HG02870 (cell line): Measurements from ENCODE around the gene ART1.

Source experiments
- ATAC-seq: cut with Tn5 transposase; IDR thresholded peaks from one replicate; pipeline ENCODE4 v1.9.1; 2021; ENCODE audit warnings: mild to moderate bottlenecking, moderate library complexity; ENCODE audit not compliant: unreplicated experiment

Gene ART1

DNA sequence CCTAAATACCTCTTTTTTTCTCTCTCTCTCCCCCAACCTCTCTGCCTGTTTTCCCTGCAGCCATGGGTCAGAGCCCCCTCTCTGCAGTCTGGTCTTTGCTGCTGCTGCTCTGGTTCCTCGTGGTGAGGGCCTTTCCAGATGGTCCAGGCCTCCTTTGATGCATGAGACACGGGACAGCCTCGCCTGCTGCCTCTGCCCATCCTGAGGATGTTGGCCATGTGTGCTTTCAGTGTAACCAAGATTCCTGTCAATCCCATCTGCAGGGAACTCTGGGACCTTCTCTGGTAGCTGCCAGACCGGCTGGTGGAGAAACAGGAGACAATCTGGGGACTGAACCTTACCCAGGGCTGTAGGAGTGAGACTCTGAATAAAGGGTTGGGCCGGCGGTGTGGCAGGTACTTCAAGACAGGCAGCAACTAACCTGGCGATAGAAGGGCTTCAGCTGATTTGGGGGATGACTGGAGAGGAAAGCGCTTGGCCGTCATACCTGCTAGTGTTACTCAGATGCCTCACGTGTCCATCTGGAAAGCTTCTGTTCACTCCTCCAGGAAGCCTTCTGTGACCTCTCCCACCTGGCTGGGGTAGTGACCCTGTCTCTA is 19.2 kb downstream of the ART1 start:
- ATAC-seq = no peak

- no peak for ATAC-seq
Measured at GRCh38 chr11:3665336-3666022, 20.6 kb downstream of the ART1 start.

GRCh38 chr11:3666023-3666530 is 21.1 kb downstream of the ART1 start:
- no peak for ATAC-seq

DNA sequence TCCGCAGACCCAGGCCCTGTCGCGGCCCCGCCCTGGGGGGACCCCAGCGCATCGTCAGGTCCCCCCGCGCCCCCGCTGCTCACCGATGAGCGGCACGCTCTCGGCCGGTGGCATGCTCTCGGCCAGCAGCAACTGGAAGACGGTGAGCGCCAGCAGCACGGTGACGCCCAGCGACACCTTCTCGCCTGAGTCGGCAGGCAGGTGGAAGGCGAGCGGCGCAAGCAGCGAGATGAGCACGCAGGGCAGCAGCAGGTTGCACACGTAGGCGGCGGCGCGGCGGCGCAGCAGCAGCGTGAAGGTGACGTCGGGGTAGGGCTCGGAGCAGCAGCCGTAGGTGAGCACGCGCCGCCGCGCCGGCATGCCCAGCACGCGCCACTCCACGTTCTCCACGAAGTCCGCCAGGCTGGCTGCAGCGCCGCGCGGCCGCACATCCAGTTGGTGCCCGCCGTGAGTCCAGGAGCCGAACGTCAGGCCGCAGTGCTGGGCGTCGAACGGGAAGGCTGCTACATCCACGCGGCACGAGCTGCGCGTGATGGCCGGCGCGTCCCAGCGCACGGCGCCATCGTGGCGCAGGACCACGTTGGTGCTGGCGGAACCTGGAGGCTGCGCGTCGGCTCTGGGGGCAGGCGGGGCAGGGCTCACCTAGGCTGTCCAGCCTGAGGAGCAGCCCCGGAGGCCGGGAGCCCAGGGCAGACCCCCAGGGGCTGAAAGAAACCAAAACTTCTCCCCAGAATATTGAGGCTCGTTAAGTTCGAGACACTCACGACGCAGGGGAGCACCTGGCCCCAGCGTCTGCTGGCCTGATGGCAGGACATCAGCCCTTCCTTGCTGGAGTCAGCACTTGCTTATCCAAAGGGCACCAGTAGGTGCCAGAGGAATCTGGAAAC is 22.5 kb downstream of the ART1 start:
- no peak for ATAC-seq

GRCh38 chr11:3669128-3669527 is 24.2 kb downstream of the ART1 start:
- ATAC-seq = no peak

DNA sequence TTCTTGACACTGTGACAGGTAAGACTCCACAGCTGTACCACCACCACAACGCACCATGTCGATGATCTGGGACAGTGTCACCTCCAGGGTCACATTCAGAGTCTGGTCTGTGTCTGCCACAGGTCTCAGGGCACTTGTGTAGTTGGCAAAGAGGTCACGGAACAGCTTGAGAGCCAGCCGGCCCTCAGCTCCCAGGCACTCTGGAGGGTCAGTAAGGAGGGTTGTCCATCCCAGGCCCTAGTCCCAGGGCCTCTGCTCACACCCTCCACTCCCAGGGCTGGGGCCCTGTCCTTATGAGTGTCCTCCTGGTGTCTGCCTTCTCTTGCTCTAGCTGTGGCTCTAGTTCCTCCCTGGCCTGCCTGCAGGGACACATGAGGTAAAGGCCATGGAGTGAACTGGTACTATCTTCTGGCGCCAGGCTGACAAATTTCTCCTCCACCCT is 24.8 kb downstream of the ART1 start:
- ATAC-seq = no peak

DNA sequence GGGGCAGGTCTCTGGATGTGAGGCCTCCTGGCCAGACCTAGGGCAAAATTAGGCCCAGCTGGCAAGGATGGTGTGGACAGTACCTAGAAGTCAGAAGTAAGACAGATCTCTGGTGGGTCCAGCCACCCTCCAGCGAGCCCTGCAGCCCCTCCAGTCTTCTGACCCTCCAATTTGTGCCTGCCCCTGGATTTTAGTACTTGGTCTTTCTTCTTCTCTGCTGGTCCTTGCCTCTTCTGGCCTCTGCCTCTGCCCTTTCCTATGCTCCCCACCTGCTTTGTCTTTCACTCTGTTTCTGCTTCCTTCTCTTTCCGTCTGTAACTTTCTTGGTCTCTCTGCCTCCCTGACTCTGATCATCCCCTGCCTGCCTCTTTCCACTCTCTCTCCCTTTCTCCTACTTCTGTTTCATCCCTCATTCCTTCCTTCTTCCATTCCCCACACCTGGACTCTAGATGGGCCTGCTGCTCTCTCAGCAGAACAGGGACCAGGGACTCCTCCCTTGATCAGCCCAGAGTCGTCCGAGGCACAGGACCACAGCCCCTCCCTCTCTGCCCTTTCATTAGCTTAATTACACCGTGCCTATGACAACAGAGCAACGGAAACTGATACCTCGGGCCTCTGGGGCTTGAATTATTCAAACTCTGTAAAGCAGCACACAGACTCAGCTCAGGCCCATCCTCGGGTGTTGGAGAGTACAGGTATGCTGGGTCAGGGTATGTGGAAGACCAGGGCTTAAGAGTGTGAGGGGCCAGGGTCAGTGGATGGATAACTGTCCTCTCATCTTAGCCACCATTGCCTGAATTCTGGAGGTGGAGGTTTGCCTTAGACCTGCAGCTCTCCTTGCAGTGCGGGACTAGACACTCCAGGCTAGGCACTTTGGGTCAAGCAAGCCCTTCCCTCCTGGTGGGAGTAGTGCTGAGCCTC is 26.7 kb downstream of the ART1 start, which contains the start of gene CHRNA10:
Gene CHRNA10, minus strand, starts transcription at position 51 of the 921 bp plus-strand sequence. CDS start 72 bp downstream, outside the sequence.
- ATAC-seq = no peak

DNA sequence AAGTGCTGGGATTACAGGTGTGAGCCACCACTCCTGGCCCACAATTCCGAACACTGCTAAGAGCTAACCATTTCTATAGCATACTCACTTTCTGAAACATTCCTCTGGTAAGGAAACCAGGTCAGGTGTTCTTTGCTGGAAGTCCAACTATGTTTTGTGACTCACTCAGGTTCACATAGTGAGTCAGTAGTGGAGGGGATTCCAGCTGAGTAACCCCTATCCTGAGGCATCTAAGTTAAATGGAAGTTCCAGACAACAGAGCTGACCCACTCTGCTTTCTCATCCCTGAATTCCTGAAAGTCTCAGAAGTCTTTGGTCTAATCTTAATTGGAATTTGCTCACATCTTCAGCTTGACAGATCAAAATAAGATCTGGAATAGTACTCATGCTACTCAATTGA is 29.3 kb downstream of the ART1 start:
- no peak for ATAC-seq

DNA sequence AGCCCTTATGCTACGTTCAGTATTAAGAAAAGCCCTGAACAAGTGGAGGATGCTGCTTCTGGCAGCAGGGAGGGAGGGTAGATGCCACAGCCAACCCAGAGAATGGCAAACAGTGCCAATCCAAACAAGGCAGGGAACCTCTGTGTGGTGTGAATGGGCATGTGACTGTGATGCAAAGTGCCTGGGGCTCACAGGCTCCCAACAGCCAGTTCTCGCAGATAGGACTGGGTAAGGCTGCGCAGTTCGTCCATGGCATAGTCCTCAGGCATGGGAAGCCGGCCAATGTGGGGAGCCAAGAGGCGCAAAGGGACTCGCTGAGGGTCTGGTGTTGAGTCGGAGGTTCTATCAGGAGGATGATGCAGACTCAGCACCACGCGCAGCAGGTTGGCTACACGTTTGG is 31.0 kb downstream of the ART1 start:
- no peak for ATAC-seq

GRCh38 chr11:3679077-3679476 is 34.1 kb downstream of the ART1 start:
- no peak for ATAC-seq

DNA sequence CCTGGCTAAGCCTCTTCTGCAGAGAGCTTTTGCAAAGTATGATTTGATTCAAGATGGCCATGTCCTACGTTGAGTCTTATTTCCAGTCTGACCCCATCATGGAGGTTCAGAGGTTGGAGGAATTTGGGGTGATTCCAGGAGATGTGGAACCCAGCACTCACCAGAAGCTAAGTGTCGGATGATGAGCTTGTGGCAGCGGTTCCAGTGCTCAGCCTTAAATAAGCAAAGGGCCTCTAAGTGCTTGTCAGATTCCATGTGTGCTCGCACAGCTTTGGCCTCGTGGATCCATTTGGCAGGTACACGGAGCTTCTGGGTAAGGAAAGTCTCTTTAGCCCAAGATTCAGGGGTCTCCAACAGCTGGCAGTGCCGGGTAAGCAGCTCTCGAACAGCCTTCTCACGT is 38.1 kb downstream of the ART1 start:
- no peak for ATAC-seq

DNA sequence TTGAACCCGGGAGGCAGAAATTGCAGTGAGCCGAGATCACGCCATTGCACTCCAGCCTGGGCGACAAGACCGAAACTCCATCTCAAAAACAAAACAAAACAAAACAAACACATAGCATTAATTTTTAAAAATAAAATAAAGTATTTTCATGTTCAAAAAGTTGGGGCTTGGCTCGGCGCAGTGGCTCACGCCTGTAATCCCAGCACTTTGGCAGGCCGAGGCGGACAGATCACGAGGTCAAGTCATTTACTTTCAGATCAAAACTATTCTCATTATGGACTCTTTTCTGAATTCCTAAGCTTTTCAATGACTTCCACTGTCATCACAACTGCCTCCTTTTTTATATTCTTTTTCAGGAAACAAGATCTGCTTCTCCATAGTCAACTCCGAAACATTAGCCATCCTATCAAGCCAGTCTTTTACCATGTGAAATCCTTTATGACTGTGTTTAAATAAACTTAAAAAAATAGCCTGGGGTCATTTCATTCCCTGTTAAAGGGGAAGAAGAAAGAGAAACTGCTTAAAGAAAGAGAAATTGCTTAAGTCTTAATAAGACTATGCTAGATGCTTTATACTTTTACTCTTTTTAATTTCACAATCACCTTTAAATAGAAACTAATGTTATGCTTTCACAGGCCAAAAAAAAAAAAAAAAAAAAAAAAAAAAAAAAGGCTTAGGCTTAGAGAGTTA is 39.3 kb downstream of the ART1 start:
- ATAC-seq = no peak

DNA sequence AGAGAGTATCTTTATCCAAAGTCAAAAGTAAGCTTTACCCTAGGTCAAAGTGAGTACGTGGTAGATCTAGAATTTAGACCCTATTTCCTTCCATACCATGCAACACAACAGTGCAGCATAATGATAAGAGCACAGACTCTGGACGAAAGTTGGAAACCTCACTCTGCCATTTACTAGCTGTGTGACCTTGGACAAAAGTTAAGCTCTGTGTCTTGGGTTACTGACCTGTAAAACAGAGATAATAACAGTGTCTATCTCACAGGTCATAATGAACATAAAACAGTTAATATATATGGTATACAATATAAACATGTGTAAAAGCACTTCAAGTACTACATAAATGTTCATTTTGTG is 39.9 kb downstream of the ART1 start:
- no peak for ATAC-seq

DNA sequence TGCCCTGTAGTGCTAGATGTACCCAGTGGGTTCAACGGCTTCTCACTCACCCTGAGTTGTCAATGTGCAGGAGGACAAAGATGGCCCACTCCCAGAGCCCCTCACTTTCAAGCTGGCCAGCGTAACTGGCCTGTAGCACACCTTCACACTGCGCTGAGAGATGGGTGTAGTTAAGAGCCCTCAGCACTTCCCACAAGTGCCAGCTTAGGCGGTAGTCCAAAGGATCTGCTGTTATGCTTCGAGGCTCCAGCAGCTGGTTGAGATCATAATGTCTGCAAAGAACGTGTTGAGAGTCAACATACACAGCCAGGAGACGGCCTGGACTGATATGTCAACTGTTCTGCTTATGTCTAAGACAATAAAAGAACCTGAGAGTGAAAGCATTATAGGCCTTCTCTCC is 41.0 kb downstream of the ART1 start:
- ATAC-seq = no peak

GRCh38 chr11:3686751-3687150 is 41.8 kb downstream of the ART1 start:
- no peak for ATAC-seq

DNA sequence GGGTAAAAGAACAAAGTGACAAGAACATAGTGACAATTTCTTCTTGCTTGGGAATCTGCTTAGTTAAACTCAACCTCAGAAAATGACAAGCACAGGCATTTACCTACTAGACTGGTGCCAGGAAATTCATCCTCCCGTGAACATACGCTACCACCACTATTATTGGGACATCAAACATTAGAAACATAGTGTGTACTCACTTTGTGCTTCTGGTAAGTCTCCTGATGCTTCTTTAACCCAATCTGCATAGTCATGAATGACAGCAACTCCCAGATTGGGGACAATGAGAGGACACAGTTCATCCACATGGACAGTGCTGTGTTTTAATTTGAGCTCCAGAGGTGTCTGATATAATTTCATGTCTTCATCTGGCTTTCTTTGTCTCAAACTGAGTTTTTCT is 55.5 kb downstream of the ART1 start:
- ATAC-seq = no peak

GRCh38 chr11:3700910-3701309 is 56.0 kb downstream of the ART1 start:
- no peak for ATAC-seq

- ATAC-seq = no peak
Measured at GRCh38 chr11:3703383-3703782, 58.5 kb downstream of the ART1 start.

GRCh38 chr11:3707176-3707575 is 62.2 kb downstream of the ART1 start:
- ATAC-seq = no peak

- no peak for ATAC-seq
Measured at GRCh38 chr11:3709977-3710376, 65.0 kb downstream of the ART1 start.
